ENCODE measurements around the gene FCSK.

Gene FCSK

DNA sequence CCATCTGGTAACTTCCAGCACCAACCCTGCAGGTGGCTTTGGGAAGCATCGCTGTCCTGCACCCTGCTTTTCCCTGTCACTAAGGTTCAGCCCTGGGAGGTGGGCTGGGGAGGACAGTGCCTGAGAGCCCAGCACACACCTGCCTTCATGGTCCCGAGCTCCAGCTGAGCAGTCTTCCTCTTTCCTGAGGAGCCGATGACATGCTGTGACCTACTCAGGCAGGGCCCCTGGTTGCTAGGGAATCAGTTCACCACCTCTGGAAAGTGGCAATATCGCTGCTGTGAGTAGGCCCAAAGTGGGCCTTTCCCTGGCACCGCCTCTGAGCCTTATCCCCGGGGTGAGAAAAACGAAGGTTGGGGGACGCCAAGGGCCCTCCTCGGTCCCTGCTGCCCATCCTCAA is 33.4 kb upstream of the FCSK start:
- no peak overlapping the region for H3K4me3 ChIP-seq (ENCODE audit: low read depth in 1 of 2, low read length in 1 of 2)
- H3K4me1 ChIP-seq (ENCODE audit: control insufficient read depth in 1 of 2, insufficient read depth in 1 of 2, low read depth in 1 of 2, low read length in 1 of 2), result peaks cover 92 to 95% of the 10 kb centered on the region in 2 experiments
- no peaks in the 10 kb centered on the region for H3K27me3 ChIP-seq
- H3K36me3 ChIP-seq, result peaks cover 7% of the 10 kb centered on the region
- TF ChIP-seq, protein P1, sequence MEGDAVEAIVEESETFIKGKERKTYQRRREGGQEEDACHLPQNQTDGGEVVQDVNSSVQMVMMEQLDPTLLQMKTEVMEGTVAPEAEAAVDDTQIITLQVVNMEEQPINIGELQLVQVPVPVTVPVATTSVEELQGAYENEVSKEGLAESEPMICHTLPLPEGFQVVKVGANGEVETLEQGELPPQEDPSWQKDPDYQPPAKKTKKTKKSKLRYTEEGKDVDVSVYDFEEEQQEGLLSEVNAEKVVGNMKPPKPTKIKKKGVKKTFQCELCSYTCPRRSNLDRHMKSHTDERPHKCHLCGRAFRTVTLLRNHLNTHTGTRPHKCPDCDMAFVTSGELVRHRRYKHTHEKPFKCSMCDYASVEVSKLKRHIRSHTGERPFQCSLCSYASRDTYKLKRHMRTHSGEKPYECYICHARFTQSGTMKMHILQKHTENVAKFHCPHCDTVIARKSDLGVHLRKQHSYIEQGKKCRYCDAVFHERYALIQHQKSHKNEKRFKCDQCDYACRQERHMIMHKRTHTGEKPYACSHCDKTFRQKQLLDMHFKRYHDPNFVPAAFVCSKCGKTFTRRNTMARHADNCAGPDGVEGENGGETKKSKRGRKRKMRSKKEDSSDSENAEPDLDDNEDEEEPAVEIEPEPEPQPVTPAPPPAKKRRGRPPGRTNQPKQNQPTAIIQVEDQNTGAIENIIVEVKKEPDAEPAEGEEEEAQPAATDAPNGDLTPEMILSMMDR (IDR thresholded peaks at IDR 0.05), result no peak
- no peaks in the 10 kb centered on the region for H3K9me3 ChIP-seq
- peak overlapping the region; percentile 99 for H3K27ac ChIP-seq

DNA sequence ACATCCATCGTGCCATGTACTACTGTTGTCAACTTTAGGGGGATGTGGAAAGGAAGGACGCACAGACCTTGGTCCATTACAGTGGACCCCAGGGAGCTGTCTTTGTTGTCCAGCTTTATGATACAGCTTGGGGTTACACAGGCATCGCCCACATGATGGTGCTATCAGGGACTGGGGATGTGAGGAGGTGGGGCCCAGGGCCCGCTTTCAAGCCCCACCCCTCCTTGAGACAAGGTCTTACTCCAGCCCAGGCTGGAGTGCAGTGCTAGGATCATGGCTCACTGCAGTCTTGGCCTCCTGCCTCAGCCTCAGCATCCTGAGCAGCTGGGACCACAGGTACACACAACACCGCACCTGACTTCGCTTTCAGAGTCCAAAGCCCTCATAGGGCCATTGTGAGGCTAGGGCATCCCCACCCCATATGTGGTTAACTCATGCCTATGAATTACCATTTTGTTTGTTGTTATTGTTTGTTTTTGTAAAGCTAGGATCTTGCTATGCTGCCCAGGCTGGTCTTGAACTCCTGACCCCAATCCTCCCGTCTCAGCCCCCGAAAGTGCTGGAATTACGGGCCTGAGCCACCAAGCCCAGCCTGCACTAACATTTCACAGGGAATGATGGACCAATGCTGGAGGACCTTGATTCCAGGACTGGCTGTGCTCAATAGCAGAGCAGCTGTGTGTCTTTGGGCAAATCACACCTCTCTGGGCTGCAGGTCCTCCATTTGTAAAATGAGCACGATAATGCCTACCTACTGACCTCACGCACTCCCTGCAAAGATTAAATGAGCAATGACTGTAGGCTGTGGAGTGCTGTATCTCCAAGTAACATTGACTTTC is 32.7 kb upstream of the FCSK start:
- peaks cover 99% of the 10 kb centered on the region in 2 experiments for H3K4me1 ChIP-seq (ENCODE audit: control insufficient read depth in 1 of 2, insufficient read depth in 1 of 2, low read depth in 1 of 2, low read length in 1 of 2)
- peak overlapping the region; percentile 44 to 62 for H3K4me3 ChIP-seq (ENCODE audit: low read depth in 1 of 2, low read length in 1 of 2)
- H3K9me3 ChIP-seq, result no peaks in the 10 kb centered on the region
- H3K36me3 ChIP-seq, result peaks cover 6% of the 10 kb centered on the region
- TF ChIP-seq, protein P1 (IDR thresholded peaks at IDR 0.05), result no peak
- no peaks in the 10 kb centered on the region for H3K27me3 ChIP-seq
- H3K27ac ChIP-seq, result peak overlapping the region; percentile 99

DNA sequence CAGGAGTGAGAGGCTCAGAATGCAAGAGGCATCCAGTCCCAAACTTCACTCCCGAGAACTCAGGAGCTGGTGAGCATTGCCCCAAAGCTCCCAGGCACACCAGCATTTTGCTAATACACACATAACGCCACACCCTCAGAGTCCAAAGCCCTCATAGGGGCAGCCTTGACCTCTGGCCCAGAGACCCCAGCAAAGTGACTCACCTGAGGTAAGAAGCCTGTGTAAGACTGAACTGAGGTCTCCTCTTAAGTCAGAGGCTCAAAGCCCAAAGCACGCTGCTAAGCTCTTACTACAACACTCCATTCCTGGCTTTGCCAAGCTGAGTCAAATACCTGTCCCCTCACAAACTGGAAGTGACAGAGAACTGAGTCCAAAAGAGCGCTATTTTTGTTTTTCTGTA is 31.9 kb upstream of the FCSK start:
- Histone ChIP-seq H3K27ac (peak overlapping the region; percentile 99), H3K4me3 (ENCODE audit: low read depth in 1 of 2, low read length in 1 of 2) (peak overlapping the region; percentile 44 to 62), H3K36me3 (peaks cover 3% of the 10 kb centered on the region), H3K27me3 (no peaks in the 10 kb centered on the region), H3K4me1 (ENCODE audit: control insufficient read depth in 1 of 2, insufficient read depth in 1 of 2, low read depth in 1 of 2, low read length in 1 of 2) (peaks cover 99% of the 10 kb centered on the region in 2 experiments), H3K9me3 (no peaks in the 10 kb centered on the region)
- TF ChIP-seq, protein P1 (IDR thresholded peaks at IDR 0.05), result no peak

DNA sequence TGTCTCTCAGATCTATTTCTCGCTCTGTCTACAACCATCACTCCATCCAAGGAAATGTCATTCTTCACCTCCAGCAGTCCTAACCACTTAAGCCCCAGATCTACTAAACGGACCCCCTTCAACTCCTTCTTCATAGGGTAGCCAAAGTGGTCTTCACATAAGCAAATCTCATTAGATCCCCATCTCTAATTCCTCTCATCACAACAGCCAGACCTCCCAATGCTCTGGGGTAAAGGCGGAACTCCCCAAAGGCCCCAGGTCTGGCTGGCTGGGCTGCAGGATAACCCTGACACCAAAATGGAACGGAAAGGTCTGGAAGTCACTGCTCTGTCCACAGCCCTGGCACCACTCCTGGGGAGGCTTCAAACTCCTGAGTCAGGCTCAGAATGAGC is 26.6 kb upstream of the FCSK start:
- no peaks in the 10 kb centered on the region for H3K9me3 ChIP-seq
- H3K4me1 ChIP-seq (ENCODE audit: control insufficient read depth in 1 of 2, insufficient read depth in 1 of 2, low read depth in 1 of 2, low read length in 1 of 2), result peaks cover 97 to 98% of the 10 kb centered on the region in 2 experiments
- H3K27me3 ChIP-seq, result no peaks in the 10 kb centered on the region
- H3K27ac ChIP-seq, result peak overlapping the region; percentile 99
- no peaks in the 10 kb centered on the region for H3K36me3 ChIP-seq
- peak overlapping the region; percentile 55 to 56 for H3K4me3 ChIP-seq (ENCODE audit: low read depth in 1 of 2, low read length in 1 of 2)
- TF ChIP-seq, protein P1 (IDR thresholded peaks at IDR 0.05), result no peak

GRCh38 chr16:70428178-70428998 is 26.0 kb upstream of the FCSK start:
- Histone ChIP-seq H3K27ac (peak overlapping the region; percentile 99), H3K4me3 (ENCODE audit: low read depth in 1 of 2, low read length in 1 of 2) (peak overlapping the region; percentile 55 to 56), H3K9me3 (no peaks in the 10 kb centered on the region), H3K36me3 (no peaks in the 10 kb centered on the region), H3K27me3 (no peaks in the 10 kb centered on the region), H3K4me1 (ENCODE audit: control insufficient read depth in 1 of 2, insufficient read depth in 1 of 2, low read depth in 1 of 2, low read length in 1 of 2) (peaks cover 97 to 98% of the 10 kb centered on the region in 2 experiments)
- TF ChIP-seq, protein P1 (IDR thresholded peaks at IDR 0.05), result no peak

Measured in neutrophil (primary cell).